Muscle of leg (tissue), 11 donors: ENCODE measurements around the gene FAM184B. TPM values are rescaled to one million over a fixed set of nuclear protein-coding genes. Genes with fewer than 3 reads are reported as not detected.
A peak's percentile ranks its signal among the peaks of the same experiment; 100 is the strongest.

ENCODE experiments used
- DNase-seq: peaks from one replicate; pipeline ENCODE4 v3.0.0; 2013
- H3K27ac ChIP-seq: one replicate; pipeline ENCODE4 v1.5.1; 2013; ENCODE audit warnings: mild to moderate bottlenecking, low read length, control low read depth
- H3K27me3 ChIP-seq: one replicate; pipeline ENCODE4 v1.6.1; 2013; ENCODE audit warnings: low read length; ENCODE audit not compliant: control insufficient read depth, insufficient read depth
- H3K36me3 ChIP-seq: one replicate; pipeline ENCODE4 v1.6.1; 2013; ENCODE audit warnings: low read length; ENCODE audit not compliant: control insufficient read depth, insufficient read depth
- H3K4me1 ChIP-seq: one replicate; pipeline ENCODE4 v1.6.1; 2013; ENCODE audit warnings: low read length; ENCODE audit not compliant: control insufficient read depth, insufficient read depth
- H3K4me3 ChIP-seq: one replicate; pipeline ENCODE4 v1.5.1; 2013; ENCODE audit warnings: low read length, control low read depth
- H3K9me3 ChIP-seq: replicated peaks from 2 replicates; pipeline ENCODE4 v1.6.1; 2013; ENCODE audit warnings: low read depth, low read length; ENCODE audit not compliant: control insufficient read depth
- WGBS: methylation state at CpG from one replicate; pipeline ENCODE4 v1.1.5; 2013; ENCODE audit warnings: missing lambda C conversion rate; ENCODE audit not compliant: insufficient coverage; 5-methylcytosine and 5-hydroxymethylcytosine counted together
- polyA plus RNA-seq, 8 donors: library from polyadenylated mRNA; unstranded; fragments of 120-200 nt; gene quantifications; one replicate each; pipeline versions ENCODE4 v1.2.1 to v1.2.3, GENCODE V29; 2013; ENCODE audit warnings: inconsistent platforms in 1 of 8, low replicate concordance in 1 of 8; ENCODE audit not compliant: insufficient read length in 8 of 8, insufficient read depth in 1 of 8
- total RNA-seq: library from RNA; stranded (reverse); fragments of 120-200 nt; gene quantifications from one replicate; pipeline ENCODE4 v1.2.4, GENCODE V29; 2013

The FAM184B gene
- total and polyA plus RNA-seq, 9 donors: 1.1 to 6.4 (median 4.1) TPM

DNA sequence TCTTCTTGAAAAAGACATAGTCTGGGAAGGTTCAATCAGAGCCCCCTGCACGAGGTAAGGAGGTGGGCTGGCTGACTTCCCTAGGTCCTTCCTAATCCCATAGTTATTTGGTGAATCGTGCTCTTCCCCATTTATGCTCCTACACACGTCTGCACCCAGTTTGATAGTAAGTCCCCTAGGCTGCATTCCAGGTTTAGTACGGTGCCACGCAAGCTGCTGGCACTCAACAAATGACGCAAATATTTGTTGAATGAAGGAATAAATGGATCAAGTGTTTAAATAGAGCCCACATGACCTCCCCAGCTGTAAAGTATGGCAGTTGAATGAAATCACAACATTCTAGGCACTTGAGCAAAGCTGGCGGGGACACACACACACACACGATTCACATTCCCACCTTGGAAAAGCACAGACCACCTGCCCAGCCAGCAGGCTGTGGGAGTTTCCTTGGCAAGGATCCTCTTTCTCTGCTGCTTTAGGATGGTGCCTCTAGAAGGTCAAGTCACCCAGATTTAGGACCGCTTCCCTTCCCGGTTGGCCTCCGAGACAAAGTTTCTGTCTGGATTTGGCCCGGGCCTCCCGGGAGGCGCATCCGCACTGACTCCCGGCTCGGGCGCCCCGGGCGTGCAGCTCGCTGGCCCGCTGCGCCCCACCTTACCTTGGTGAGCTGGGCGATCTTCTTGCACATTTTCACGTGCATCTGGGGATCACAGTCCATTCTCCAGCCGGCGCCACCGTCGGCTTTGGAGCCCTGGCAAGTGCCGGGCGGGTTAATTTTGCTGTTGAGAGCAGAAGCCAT, 721 bp downstream of the FAM184B start:
- peaks cover 19% of the 10 kb centered on the region for H3K4me1 ChIP-seq
- H3K4me3 ChIP-seq: peak overlapping the region; percentile 45
- no peaks in the 10 kb centered on the region for H3K9me3 ChIP-seq
- 1% methylated on average over 24 of the region's 31 CpGs for WGBS
- peaks cover 29% of the 10 kb centered on the region for H3K27me3 ChIP-seq
- H3K36me3 ChIP-seq: no peaks in the 10 kb centered on the region
- H3K27ac ChIP-seq: no peak overlapping the region
- DNase-seq: no peak

DNA sequence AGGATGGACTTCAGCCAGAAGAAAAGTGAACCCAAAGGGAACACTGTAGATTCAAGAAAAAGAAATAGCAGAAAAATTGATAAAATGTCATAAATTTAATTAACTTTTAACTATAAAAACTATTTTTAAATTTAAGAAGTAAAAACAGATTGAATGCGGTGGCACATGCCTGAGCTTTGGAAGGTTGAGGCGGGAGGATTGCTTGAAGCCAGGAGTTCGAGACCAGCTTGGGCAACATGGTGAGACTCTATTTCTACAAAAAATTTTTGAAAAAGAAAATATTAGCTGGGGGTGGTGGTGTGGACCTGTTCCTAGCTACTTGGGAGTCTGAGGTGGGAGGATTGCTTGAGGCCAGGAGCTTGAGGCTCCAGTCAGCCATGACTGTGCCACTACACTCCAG, 3.0 kb downstream of the FAM184B start:
- 97% methylated on average over 3 of the region's 3 CpGs for WGBS
- Histone ChIP-seq H3K9me3 (no peaks in the 10 kb centered on the region), H3K27me3 (peaks cover 29% of the 10 kb centered on the region), H3K4me1 (peaks cover 19% of the 10 kb centered on the region), H3K27ac (no peak overlapping the region), H3K36me3 (no peaks in the 10 kb centered on the region), H3K4me3 (no peak overlapping the region)
- no peak for DNase-seq

DNA sequence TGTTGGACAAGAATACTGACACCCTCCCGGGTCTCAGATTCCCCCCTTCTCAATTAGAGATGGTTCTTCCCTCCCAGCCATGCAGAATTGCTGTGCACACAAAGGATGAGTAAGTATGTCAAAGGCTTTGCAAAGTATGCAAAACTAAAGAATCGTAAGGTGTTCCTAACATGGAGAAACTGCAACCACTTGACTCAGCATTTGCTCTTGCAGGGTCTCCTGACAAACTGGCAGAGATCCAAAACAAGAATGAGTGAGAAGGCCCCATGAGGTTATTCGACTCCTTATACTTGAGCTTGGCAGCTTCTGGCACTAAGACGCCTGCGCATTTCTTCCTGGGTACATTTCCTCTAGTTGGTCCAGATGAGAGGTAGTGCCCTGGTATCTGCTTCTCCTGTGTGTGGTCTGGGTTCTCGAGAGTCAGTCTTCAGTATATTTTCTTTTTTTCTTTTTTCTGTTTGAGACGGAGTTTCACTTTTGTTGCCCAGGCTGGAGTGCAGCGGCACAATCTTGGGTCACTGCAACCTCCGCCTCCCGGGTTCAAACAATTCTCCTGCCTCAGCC, 8.2 kb downstream of the FAM184B start:
- no peaks in the 10 kb centered on the region for H3K27me3 ChIP-seq
- 74% methylated on average over 8 of the region's 10 CpGs for WGBS
- H3K27ac ChIP-seq: no peak overlapping the region
- peaks cover 3% of the 10 kb centered on the region for H3K4me1 ChIP-seq
- H3K36me3 ChIP-seq: no peaks in the 10 kb centered on the region
- no peak overlapping the region for H3K4me3 ChIP-seq
- no peaks in the 10 kb centered on the region for H3K9me3 ChIP-seq
- no peak for DNase-seq

DNA sequence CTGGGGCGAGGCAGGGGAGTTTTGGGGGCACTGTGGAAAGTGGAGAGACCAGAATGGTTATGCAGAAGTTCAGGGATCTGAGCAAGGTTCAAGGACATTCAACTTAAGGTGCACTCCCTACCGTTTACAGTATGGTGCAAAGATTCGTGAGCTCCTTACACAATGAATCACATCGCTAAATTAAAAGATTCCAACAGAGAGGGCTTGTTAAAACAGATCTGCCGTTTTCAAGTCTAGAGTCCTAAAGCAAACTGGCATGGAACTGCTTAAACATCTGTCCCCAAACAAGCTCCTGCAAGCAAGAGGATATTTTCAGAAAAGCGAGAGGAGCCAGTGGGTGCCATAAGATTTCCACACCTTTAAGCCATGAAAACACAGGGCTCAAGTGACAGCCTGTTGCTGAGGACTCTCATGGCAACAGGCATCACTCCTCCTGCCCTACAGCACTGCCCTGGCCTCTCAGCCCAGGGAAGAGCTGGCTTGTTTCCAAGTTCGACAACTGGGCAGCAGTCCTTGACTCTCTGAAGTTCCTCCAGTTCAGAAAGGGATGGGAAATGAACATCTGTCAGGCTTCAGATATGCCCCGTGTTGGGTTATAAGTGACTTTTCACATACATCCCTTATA, 10.0 kb downstream of the FAM184B start:
- peaks cover 5% of the 10 kb centered on the region for H3K9me3 ChIP-seq
- no peak overlapping the region for H3K4me3 ChIP-seq
- peaks cover 3% of the 10 kb centered on the region for H3K4me1 ChIP-seq
- DNase-seq: peak; percentile 68
- no peaks in the 10 kb centered on the region for H3K36me3 ChIP-seq
- no peaks in the 10 kb centered on the region for H3K27me3 ChIP-seq
- no peak overlapping the region for H3K27ac ChIP-seq
- 40% methylated on average over 5 of the region's 8 CpGs for WGBS

DNA sequence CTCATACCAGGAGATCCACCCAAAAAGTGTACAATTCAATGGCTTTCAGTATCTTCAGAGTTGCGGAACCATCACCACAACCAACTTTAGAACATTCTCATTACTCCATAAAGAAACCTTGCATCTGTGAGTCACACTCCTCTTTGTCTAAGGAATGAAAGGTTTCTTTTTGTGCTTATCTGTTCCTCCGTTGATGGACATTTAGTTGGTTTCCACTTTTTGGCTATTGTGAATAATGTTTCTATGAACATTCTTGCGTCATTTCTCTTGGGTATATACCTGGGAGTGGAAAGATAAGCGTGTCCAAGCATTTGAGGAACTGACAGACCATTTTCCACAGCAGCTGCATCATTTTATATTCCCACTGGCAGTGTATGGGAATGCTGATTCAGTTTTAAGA, 10.6 kb downstream of the FAM184B start:
- WGBS: no CpG with 5 or more reads among the region's 4 CpGs
- Histone ChIP-seq H3K27me3 (no peaks in the 10 kb centered on the region), H3K36me3 (no peaks in the 10 kb centered on the region), H3K4me1 (peaks cover 3% of the 10 kb centered on the region), H3K9me3 (peaks cover 5% of the 10 kb centered on the region), H3K27ac (no peak overlapping the region), H3K4me3 (no peak overlapping the region)
- DNase-seq: no peak

DNA sequence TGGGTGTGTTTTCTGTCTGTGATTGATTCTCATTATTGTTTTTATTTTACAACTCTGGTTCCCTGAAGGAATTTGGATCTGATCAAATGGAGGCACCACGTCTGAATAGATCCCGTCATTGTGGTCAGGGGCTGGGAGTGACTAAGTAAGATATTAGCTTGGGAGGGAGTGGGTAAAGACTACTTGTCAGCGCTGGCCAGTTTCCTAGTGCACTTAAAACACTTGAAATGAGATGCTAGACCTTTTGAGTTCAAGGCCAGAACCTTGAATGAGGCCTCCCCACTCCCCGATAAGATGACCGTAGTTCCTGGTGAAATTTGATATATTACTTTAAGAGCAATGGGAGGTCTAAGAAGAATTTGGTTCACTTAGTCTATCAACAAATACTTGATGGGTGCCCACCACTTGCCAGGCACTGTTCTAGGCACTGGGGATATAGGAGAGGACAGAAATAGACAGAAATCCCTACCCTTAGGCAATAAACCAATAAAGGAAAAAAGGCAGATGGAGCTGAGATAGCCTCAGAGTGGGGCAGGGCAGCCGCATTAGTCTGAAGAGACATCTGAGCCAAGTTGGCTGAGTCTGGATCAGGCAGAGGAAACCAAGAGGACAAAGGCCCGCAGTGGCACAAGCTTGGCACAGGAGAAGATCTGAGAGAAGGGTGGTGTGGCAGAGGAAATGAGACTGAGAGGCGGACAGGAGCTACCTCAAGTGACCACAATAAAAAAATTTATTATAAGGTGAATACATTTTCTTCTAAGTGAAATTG, 11.8 kb downstream of the FAM184B start:
- Histone ChIP-seq H3K4me1 (peaks cover 3% of the 10 kb centered on the region), H3K9me3 (peaks cover 5% of the 10 kb centered on the region), H3K27me3 (no peaks in the 10 kb centered on the region), H3K36me3 (no peaks in the 10 kb centered on the region), H3K4me3 (no peak overlapping the region), H3K27ac (no peak overlapping the region)
- WGBS: 68% methylated on average over 4 of the region's 8 CpGs
- DNase-seq: no peak

DNA sequence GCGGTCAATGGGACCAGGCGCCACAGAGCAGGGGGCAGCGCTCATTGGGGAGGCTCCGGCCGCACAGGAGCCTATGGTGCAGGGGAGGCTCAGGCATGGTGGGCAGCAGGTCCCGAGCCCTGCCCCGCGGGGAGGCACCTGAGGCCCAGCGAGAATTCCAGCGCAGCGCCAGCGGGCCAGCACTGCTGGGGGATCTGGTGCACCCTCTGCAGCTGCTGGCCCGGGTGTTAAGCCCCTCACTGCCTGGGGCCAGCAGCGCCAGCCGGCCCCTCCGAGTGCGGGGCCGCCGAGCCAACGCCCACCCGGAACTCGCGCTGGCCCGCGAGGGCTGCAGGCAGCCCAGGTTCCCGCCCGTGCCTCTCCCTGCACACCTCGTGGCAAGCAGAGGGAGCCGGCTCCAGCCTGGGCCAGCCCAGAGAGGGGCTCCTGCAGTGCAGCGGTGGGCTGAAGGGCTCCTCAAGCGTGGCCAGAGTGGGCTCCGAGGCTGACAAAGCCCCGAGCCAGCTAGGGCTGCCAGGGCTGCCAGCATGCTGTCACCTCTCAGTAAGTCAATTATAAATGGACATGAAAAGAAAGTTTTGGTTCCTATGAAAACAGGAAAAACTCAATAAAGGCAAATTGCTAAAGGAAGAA, 14.5 kb downstream of the FAM184B start:
- no peak for DNase-seq
- Histone ChIP-seq H3K9me3 (peaks cover 7% of the 10 kb centered on the region), H3K4me3 (no peak overlapping the region), H3K36me3 (no peaks in the 10 kb centered on the region), H3K27ac (no peak overlapping the region), H3K4me1 (peaks cover 7% of the 10 kb centered on the region), H3K27me3 (no peaks in the 10 kb centered on the region)
- WGBS: 94% methylated on average over 32 of the region's 33 CpGs

DNA sequence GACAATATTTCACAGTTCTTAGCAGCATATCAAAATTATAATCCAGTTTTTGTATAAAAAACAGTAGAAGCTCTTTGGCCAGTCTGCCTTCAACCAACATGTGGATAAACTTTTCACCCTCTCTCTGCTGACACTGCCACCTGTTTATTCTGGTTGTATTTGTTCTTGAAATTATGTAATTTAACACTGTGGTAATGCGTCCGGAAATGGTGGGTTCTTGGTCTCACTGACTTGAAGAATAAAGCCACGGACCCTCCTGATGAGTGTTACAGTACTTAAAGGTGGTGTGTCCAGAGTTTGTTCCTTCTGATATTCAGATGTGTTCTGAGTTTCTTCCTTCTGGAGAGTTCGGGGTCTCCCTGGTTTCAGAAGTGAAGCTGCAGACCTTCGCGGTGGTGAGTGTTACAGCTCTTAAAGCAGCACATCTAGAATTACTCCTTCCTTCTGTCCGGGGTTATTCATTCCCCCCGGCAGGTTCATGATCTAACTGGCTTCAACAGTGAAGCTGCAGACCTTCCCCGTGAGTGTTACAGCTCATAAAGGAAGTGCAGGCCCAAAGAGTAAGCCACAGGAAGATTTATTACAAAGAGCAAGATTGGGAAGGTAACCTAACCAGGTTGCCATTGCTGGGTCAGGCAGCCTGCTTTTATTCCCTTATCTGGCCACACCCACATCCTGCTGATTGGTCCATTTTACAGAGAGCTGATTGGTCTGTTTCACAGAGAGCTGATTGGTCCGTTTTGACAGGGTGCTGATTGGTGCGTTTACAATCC, 15.7 kb downstream of the FAM184B start:
- 76% methylated on average over 7 of the region's 11 CpGs for WGBS
- no peak overlapping the region for H3K27ac ChIP-seq
- no peak for DNase-seq
- H3K4me3 ChIP-seq: no peak overlapping the region
- H3K27me3 ChIP-seq: no peaks in the 10 kb centered on the region
- peaks cover 7% of the 10 kb centered on the region for H3K4me1 ChIP-seq
- peaks cover 7% of the 10 kb centered on the region for H3K9me3 ChIP-seq
- H3K36me3 ChIP-seq: no peaks in the 10 kb centered on the region

DNA sequence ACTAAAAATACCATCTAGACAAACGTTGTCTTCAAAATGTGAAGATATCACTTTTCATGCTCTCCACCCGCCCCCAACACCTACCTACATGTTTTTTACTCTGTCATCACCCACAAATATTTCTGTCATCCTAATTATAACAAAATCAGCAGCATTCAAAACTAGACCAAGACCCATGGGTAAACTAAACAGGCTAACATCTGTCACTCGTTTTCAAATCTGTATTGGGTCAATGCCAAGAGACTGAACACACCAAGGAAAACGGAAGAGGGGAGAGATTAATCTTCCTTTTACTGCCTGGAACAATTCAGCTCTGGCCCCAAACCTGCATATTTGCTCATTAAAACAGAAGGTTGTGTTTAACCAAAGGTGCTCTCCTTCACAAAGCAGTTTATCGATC, 17.5 kb downstream of the FAM184B start:
- Histone ChIP-seq H3K9me3 (peaks cover 7% of the 10 kb centered on the region), H3K36me3 (no peaks in the 10 kb centered on the region), H3K27me3 (no peaks in the 10 kb centered on the region), H3K27ac (no peak overlapping the region), H3K4me3 (no peak overlapping the region), H3K4me1 (peaks cover 7% of the 10 kb centered on the region)
- DNase-seq: no peak
- 14% methylated on average over 1 of the region's 5 CpGs for WGBS
